GM12864 (cell line): ENCODE data around the gene PDE6D.
A peak's percentile ranks its signal among the peaks of the same experiment; 100 is the strongest.

Experiments used
- DNase-seq: peaks from one replicate; pipeline ENCODE4 v3.0.0-alpha.2; 2011; ENCODE audit warnings: low read depth
- H3K4me3 ChIP-seq: 2 replicates; pipeline ENCODE4 v1.5.1; 2011; ENCODE audit warnings: mild to moderate bottlenecking, low read depth, low read length, control low read depth
- TF ChIP-seq, protein P1 (sequence below): IDR thresholded peaks from 2 replicates; pipeline ENCODE4 v1.5.1; 2011; ENCODE audit warnings: low read depth, mild to moderate bottlenecking, moderate library complexity, low read length, control low read depth, inconsistent platforms; ENCODE audit errors: missing control alignments

Gene PDE6D

DNA sequence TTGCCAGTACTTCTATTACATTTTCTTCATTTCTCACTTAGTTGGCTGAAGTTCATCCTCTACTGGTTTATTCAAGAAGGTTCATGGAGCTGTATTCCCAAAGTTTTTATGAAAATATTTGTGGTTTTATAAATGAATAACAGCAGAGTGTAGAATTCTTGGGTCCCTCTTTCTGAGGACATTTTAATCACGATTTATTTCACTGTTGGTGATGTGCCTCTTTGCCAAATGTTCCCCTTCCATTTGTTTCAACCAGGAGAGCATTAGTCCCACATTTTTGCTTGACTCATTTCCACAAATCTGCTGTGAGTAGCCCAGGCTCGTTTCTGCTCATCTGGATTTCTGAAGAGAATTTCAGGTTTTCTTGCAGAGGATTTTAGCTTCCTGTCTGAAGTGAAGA is 25.9 kb upstream of the PDE6D start:
- TF ChIP-seq, protein P1, sequence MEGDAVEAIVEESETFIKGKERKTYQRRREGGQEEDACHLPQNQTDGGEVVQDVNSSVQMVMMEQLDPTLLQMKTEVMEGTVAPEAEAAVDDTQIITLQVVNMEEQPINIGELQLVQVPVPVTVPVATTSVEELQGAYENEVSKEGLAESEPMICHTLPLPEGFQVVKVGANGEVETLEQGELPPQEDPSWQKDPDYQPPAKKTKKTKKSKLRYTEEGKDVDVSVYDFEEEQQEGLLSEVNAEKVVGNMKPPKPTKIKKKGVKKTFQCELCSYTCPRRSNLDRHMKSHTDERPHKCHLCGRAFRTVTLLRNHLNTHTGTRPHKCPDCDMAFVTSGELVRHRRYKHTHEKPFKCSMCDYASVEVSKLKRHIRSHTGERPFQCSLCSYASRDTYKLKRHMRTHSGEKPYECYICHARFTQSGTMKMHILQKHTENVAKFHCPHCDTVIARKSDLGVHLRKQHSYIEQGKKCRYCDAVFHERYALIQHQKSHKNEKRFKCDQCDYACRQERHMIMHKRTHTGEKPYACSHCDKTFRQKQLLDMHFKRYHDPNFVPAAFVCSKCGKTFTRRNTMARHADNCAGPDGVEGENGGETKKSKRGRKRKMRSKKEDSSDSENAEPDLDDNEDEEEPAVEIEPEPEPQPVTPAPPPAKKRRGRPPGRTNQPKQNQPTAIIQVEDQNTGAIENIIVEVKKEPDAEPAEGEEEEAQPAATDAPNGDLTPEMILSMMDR: no peak
- H3K4me3 ChIP-seq: no peak overlapping the region
- DNase-seq: no peak

- no peak for DNase-seq
- TF ChIP-seq, protein P1: no peak
- H3K4me3 ChIP-seq: no peak overlapping the region
These were observed 22.5 kb upstream of the PDE6D start for GRCh38 chr2:231803501-231804138.

DNA sequence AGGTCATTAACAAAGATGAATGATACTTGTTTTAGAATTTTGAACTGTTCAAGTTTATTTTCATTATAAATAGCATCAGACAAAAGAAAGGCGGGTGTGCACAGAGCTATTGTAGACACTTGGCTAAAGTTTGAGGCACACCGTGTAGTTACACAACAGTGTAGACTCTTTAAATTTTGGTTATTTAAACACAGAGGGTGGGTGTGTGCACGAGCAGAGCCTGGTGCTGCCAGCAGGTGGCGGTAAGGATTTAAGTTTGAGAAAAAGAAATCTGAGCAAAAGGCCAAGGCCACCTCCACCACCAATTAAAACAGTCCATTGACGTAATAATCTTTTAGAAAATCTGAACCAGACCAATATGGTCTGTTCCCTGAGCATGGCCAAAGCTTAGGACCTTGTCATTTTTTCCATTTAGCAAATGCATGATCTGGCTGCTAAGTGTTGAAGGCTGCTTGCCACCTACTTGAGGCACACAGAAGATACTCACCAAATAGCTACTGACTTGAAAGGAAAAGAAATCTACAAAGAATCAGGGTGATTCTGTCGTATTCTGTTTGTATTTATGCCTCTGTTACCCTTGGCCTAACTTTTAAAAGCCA is 19.5 kb upstream of the PDE6D start:
- no peak overlapping the region for H3K4me3 ChIP-seq
- TF ChIP-seq, protein P1: peak; percentile 73
- DNase-seq: no peak

- DNase-seq: no peak
These were observed 14.6 kb upstream of the PDE6D start for GRCh38 chr2:231795525-231796327.

GRCh38 chr2:231794383-231794782 is 13.3 kb upstream of the PDE6D start:
- H3K4me3 ChIP-seq: no peak overlapping the region
- TF ChIP-seq, protein P1: no peak
- DNase-seq: no peak

More at GRCh38 chr2:231795525-231796327, 14.6 kb upstream of the PDE6D start:
- TF ChIP-seq, protein P1: peak; percentile 9
- no peak overlapping the region for H3K4me3 ChIP-seq

DNA sequence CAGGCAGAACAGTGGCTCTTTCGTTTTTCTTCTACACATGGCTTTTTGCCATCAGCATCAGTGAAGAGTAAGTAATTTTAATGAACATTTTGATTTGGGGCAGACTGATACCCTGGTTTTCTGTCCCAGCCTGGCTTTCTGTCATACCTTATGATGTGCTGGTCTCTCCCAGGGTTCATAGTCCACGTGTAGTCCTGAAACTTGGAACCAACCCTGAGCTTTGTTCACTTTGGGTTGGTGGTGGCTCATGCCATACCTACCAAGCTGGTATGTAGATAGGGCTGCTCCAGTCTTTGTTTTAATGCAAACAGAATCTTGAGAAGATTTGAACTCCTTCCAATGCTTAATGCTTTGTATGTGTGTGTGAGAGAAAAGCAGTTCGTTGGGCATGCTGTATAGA is 10.0 kb upstream of the PDE6D start:
- H3K4me3 ChIP-seq: no peak overlapping the region
- no peak for DNase-seq
- TF ChIP-seq, protein P1: no peak
